ENCODE results near the gene GTPBP1.

- TF ChIP-seq GATA2 (IDR thresholded peaks at IDR 0.05; ENCODE audit: low read depth, low read length) (no peak), GATA3 (IDR thresholded peaks at IDR 0.05; ENCODE audit: low read depth, low read length) (no peak)
Measured at GRCh38 chr22:38709306-38709705, 3.6 kb downstream of the GTPBP1 start.
